Measurements from ENCODE around the gene CMIP. TPM values are rescaled to one million over a fixed set of nuclear protein-coding genes. Genes with fewer than 3 reads are reported as not detected.
A peak's percentile ranks its signal among the peaks of the same experiment; 100 is the strongest.

CMIP gene
- total RNA-seq, 1 experiment from 2014 or later, result 63.7 TPM

DNA sequence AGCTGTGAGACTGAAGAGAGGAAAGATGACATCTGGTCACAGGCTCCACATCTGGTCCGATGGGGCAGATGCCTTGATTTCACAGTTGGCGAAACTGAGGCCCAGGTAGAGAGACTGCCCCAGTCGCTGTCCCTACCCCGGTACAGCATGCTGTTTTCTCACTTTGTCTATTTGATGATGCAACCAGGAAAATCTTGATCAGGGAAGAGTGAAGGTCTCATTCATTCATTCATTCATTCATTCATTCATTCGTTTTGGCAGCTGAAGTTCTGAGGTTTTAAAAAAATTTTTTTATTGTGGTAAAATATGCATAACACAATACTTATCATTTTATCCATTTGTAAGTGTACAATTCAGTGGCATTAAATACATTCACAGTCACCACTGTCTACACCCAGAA lies 19.7 kb downstream of the CMIP start (continued):
- TF ChIP-seq, protein P1, sequence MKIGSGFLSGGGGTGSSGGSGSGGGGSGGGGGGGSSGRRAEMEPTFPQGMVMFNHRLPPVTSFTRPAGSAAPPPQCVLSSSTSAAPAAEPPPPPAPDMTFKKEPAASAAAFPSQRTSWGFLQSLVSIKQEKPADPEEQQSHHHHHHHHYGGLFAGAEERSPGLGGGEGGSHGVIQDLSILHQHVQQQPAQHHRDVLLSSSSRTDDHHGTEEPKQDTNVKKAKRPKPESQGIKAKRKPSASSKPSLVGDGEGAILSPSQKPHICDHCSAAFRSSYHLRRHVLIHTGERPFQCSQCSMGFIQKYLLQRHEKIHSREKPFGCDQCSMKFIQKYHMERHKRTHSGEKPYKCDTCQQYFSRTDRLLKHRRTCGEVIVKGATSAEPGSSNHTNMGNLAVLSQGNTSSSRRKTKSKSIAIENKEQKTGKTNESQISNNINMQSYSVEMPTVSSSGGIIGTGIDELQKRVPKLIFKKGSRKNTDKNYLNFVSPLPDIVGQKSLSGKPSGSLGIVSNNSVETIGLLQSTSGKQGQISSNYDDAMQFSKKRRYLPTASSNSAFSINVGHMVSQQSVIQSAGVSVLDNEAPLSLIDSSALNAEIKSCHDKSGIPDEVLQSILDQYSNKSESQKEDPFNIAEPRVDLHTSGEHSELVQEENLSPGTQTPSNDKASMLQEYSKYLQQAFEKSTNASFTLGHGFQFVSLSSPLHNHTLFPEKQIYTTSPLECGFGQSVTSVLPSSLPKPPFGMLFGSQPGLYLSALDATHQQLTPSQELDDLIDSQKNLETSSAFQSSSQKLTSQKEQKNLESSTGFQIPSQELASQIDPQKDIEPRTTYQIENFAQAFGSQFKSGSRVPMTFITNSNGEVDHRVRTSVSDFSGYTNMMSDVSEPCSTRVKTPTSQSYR (CRISPR knock-in tag; IDR thresholded peaks at IDR 0.05), result no peak
- TF ChIP-seq ZNF416 (CRISPR knock-in tag; IDR thresholded peaks at IDR 0.05), result no peak
- TF ChIP-seq SMAD3 (CRISPR knock-in tag; IDR thresholded peaks at IDR 0.05; ENCODE audit: borderline replicate concordance), result no peak
- no peak for TF ChIP-seq ZNF219 (CRISPR knock-in tag; IDR thresholded peaks at IDR 0.05; ENCODE audit: borderline replicate concordance)
- TF ChIP-seq, protein P2, sequence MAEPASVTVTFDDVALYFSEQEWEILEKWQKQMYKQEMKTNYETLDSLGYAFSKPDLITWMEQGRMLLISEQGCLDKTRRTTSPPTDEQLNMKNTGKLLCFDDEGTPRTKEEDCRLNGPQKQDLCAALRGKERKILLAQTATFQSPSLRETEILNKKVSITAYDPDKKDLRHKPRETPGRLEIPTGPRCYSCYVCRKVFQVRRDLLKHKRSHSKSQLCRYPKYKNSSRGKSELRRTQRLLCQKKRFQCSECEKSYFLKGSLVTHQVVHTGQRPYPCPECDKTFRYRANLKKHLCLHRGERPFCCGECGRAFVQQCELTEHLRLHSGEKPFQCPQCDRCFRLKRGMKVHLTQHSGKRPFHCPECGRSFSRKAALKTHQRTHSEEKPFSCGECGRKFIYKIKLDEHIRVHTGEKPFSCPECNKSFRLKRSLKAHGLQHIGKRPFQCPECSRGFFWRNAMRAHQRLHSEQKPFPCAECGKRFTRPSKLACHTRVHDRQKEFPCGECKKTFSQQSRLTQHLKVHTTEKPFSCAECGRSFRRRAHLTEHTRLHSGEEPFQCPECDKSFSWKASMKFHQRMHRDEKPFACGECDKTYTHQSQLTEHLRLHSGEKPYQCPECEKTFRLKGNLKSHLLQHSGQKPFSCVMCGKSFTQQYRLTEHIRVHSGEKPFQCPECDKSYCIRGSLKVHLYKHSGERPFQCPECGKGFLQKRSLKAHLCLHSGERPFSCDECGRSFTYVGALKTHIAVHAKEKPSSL (CRISPR knock-in tag; conservative IDR thresholded peaks at IDR 0.05), result no peak

DNA sequence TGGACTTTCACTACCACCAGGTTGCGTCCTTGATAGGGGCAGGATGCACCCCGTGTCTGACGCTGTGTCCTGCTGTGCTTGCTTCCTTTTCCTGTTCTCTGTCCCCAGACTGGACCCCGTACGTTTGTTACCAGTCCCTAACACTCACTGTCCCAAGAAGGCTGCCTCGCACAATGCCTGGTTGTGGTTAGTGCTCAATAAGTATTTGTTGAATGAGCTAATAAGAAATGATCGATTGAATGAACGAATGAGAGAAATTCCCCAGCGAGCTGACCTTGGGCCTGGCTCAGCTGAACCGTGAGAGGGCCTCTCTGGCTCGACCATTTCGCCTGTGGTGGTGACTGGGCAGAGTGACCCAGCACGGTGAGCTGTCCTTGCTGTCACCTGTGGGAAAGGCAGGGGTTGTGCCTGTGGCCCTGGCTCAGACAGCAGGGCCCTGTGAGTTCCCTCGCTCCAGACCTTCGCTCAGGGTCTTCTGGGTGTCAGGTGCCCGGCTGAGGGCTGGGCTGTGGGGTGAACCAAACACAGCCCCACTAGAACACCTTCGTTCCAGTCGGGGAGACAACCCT lies 20.9 kb downstream of the CMIP start:
- ATAC-seq (no peak), DNase-seq (ENCODE audit: low spot score) (no peak)
- Mint-ChIP-seq H3K27ac (peak overlapping the region; percentile 59; the same call in 1 of the 2 replicates), H3K4me3 (no peak overlapping the region), H3K4me1 (peaks cover 49% of the 10 kb centered on the region), H3K9me3 (no peaks in the 10 kb centered on the region), H3K27me3 (ENCODE audit: low read depth) (no peaks in the 10 kb centered on the region), H3K36me3 (peaks cover 14% of the 10 kb centered on the region)
- TF ChIP-seq, protein P3, sequence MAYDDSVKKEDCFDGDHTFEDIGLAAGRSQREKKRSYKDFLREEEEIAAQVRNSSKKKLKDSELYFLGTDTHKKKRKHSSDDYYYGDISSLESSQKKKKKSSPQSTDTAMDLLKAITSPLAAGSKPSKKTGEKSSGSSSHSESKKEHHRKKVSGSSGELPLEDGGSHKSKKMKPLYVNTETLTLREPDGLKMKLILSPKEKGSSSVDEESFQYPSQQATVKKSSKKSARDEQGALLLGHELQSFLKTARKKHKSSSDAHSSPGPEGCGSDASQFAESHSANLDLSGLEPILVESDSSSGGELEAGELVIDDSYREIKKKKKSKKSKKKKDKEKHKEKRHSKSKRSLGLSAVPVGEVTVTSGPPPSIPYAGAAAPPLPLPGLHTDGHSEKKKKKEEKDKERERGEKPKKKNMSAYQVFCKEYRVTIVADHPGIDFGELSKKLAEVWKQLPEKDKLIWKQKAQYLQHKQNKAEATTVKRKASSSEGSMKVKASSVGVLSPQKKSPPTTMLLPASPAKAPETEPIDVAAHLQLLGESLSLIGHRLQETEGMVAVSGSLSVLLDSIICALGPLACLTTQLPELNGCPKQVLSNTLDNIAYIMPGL (CRISPR knock-in tag; IDR thresholded peaks at IDR 0.05), result no peak
- TF ChIP-seq ZNF232 (CRISPR knock-in tag; IDR thresholded peaks at IDR 0.05) (no peak), OVOL2 (CRISPR knock-in tag; IDR thresholded peaks at IDR 0.05; ENCODE audit: borderline replicate concordance) (no peak), GABPB1 (CRISPR knock-in tag; IDR thresholded peaks at IDR 0.05) (0 out of 2 replicates have a peak, but pooled peaks have one; percentile 33), NR1H2 (CRISPR knock-in tag; IDR thresholded peaks at IDR 0.05) (no peak), E2F5 (CRISPR knock-in tag; IDR thresholded peaks at IDR 0.05) (no peak), RELA (CRISPR knock-in tag; IDR thresholded peaks at IDR 0.05; ENCODE audit: borderline replicate concordance) (no peak)
- TF ChIP-seq, protein P4, sequence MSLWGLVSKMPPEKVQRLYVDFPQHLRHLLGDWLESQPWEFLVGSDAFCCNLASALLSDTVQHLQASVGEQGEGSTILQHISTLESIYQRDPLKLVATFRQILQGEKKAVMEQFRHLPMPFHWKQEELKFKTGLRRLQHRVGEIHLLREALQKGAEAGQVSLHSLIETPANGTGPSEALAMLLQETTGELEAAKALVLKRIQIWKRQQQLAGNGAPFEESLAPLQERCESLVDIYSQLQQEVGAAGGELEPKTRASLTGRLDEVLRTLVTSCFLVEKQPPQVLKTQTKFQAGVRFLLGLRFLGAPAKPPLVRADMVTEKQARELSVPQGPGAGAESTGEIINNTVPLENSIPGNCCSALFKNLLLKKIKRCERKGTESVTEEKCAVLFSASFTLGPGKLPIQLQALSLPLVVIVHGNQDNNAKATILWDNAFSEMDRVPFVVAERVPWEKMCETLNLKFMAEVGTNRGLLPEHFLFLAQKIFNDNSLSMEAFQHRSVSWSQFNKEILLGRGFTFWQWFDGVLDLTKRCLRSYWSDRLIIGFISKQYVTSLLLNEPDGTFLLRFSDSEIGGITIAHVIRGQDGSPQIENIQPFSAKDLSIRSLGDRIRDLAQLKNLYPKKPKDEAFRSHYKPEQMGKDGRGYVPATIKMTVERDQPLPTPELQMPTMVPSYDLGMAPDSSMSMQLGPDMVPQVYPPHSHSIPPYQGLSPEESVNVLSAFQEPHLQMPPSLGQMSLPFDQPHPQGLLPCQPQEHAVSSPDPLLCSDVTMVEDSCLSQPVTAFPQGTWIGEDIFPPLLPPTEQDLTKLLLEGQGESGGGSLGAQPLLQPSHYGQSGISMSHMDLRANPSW (CRISPR knock-in tag; conservative IDR thresholded peaks at IDR 0.05; ENCODE audit: low read depth), result no peak
- CTCF ChIA-PET, result no interaction called here
- POLR2A ChIA-PET, result no interaction called here

Data from WTC11 (cell line).